Islet precursor cell (in vitro differentiated cells): ENCODE data around the gene SAV1.
"Not testable (repeated sequence)": the region's sequence is repeated elsewhere in the genome, so short reads cannot be mapped to it uniquely, and the experiment has no call there.

Experiments
- DNase-seq: peaks from one replicate; pipeline ENCODE4 v3.0.0-alpha.2; 2018

Gene SAV1

GRCh38 chr14:50667996-50668825 is at the start of gene SAV1:
SAV1 (minus strand) TSS chr14:50668306; CDS start chr14:50667967, 339 bp downstream.
- DNase-seq = peak; percentile 89

- no peak for DNase-seq
Measured at GRCh38 chr14:50717811-50718210, 49.7 kb upstream of the SAV1 start.

- DNase-seq = no peak
Measured at GRCh38 chr14:50714450-50715073, 46.5 kb upstream of the SAV1 start.

- no peak for DNase-seq
Measured at GRCh38 chr14:50711043-50711442, 42.9 kb upstream of the SAV1 start.

GRCh38 chr14:50705026-50705593 is 37.0 kb upstream of the SAV1 start:
- DNase-seq = no peak

GRCh38 chr14:50704454-50705010 is 36.4 kb upstream of the SAV1 start:
- DNase-seq = no peak

GRCh38 chr14:50697659-50698290 is 29.7 kb upstream of the SAV1 start:
- DNase-seq = no peak

- DNase-seq = not testable (repeated sequence)
Measured at GRCh38 chr14:50694260-50694659, 26.2 kb upstream of the SAV1 start.

- DNase-seq = no peak
Measured at GRCh38 chr14:50688875-50689274, 20.8 kb upstream of the SAV1 start.

GRCh38 chr14:50679674-50680073 is 11.6 kb upstream of the SAV1 start:
- no peak for DNase-seq

GRCh38 chr14:50678163-50678562 is 10.1 kb upstream of the SAV1 start:
- no peak for DNase-seq

- DNase-seq = no peak
Measured at GRCh38 chr14:50677527-50678063, 9.5 kb upstream of the SAV1 start.

- no peak for DNase-seq
Measured at GRCh38 chr14:50676814-50677516, 8.9 kb upstream of the SAV1 start.

- peak; percentile 66 for DNase-seq
Measured at GRCh38 chr14:50675597-50675996, 7.5 kb upstream of the SAV1 start.

- DNase-seq = no peak
Measured at GRCh38 chr14:50670866-50671256, 2.8 kb upstream of the SAV1 start.

- no peak for DNase-seq
Measured at GRCh38 chr14:50670196-50670865, 2.2 kb upstream of the SAV1 start.

GRCh38 chr14:50669441-50669986 is 1.4 kb upstream of the SAV1 start:
- no peak for DNase-seq

- no peak for DNase-seq
Measured at GRCh38 chr14:50668826-50669143, 679 bp upstream of the SAV1 start.

GRCh38 chr14:50667684-50667995 is 466 bp downstream of the SAV1 start:
- DNase-seq = no peak

- peak; percentile 78 for DNase-seq
Measured at GRCh38 chr14:50666772-50667683, 1.1 kb downstream of the SAV1 start.

GRCh38 chr14:50665300-50665699 is 2.8 kb downstream of the SAV1 start:
- DNase-seq = not testable (repeated sequence)
